Muscle of leg (tissue), 16 donors: ENCODE results near the gene ZMIZ2. TPM values are rescaled to one million over a fixed set of nuclear protein-coding genes. Genes with fewer than 3 reads are reported as not detected.
"Not testable (repeated sequence)": the region's sequence is repeated elsewhere in the genome, so short reads cannot be mapped to it uniquely, and the experiment has no call there.

Experiments used
- DNase-seq: peaks from one replicate; pipeline ENCODE4 v3.0.0; 2013
- H3K27ac ChIP-seq: one replicate; pipeline ENCODE4 v1.5.1; 2013; ENCODE audit warnings: mild to moderate bottlenecking, low read length, control low read depth
- H3K27me3 ChIP-seq: one replicate; pipeline ENCODE4 v1.6.1; 2013; ENCODE audit warnings: low read length; ENCODE audit not compliant: control insufficient read depth, insufficient read depth
- H3K36me3 ChIP-seq: one replicate; pipeline ENCODE4 v1.6.1; 2013; ENCODE audit warnings: low read length; ENCODE audit not compliant: control insufficient read depth, insufficient read depth
- H3K4me1 ChIP-seq: one replicate; pipeline ENCODE4 v1.6.1; 2013; ENCODE audit warnings: low read length; ENCODE audit not compliant: control insufficient read depth, insufficient read depth
- H3K4me3 ChIP-seq: one replicate; pipeline ENCODE4 v1.5.1; 2013; ENCODE audit warnings: low read length, control low read depth
- H3K9me3 ChIP-seq: replicated peaks from 2 replicates; pipeline ENCODE4 v1.6.1; 2013; ENCODE audit warnings: low read depth, low read length; ENCODE audit not compliant: control insufficient read depth
- WGBS: methylation state at CpG from one replicate; pipeline ENCODE4 v1.1.5; 2013; ENCODE audit warnings: missing lambda C conversion rate; ENCODE audit not compliant: insufficient coverage; 5-methylcytosine and 5-hydroxymethylcytosine counted together
- long read RNA-seq, 11 donors: transcript quantifications; one replicate each; lab custom pipeline, GENCODE V29; 2026
- polyA plus RNA-seq, 8 donors: library from polyadenylated mRNA; unstranded; fragments of 120-200 nt; gene quantifications; one replicate each; pipeline versions ENCODE4 v1.2.1 to v1.2.3, GENCODE V29; 2013; ENCODE audit warnings: inconsistent platforms in 1 of 8, low replicate concordance in 1 of 8; ENCODE audit not compliant: insufficient read length in 8 of 8, insufficient read depth in 1 of 8
- total RNA-seq: library from RNA; stranded (reverse); fragments of 120-200 nt; gene quantifications from one replicate; pipeline ENCODE4 v1.2.4, GENCODE V29; 2013

ZMIZ2 gene, protein sequence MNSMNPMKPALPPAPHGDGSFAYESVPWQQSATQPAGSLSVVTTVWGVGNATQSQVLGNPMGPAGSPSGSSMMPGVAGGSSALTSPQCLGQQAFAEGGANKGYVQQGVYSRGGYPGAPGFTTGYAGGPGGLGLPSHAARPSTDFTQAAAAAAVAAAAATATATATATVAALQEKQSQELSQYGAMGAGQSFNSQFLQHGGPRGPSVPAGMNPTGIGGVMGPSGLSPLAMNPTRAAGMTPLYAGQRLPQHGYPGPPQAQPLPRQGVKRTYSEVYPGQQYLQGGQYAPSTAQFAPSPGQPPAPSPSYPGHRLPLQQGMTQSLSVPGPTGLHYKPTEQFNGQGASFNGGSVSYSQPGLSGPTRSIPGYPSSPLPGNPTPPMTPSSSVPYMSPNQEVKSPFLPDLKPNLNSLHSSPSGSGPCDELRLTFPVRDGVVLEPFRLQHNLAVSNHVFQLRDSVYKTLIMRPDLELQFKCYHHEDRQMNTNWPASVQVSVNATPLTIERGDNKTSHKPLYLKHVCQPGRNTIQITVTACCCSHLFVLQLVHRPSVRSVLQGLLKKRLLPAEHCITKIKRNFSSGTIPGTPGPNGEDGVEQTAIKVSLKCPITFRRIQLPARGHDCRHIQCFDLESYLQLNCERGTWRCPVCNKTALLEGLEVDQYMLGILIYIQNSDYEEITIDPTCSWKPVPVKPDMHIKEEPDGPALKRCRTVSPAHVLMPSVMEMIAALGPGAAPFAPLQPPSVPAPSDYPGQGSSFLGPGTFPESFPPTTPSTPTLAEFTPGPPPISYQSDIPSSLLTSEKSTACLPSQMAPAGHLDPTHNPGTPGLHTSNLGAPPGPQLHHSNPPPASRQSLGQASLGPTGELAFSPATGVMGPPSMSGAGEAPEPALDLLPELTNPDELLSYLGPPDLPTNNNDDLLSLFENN
- 10.9 TPM for total RNA-seq
- polyA plus RNA-seq = 10 to 100 TPM; 21.4 to 48.9 (median 35.8) TPM
- long read RNA-seq, donor 1, partial matches to known transcripts = 5 of 6 reads
- long read RNA-seq, donor 1, other reads (novel, unspliced or antisense) = 0 of 6 reads
- long read RNA-seq, donor 2 = 0 reads
- long read RNA-seq, donor 3, partial matches to known transcripts = 0 of 2 reads
- long read RNA-seq, donor 3, other reads (novel, unspliced or antisense) = 0 of 2 reads
- long read RNA-seq, donor 4, partial matches to known transcripts = 16 of 17 reads
- long read RNA-seq, donor 4, other reads (novel, unspliced or antisense) = 0 of 17 reads
- long read RNA-seq, donor 5, partial matches to known transcripts = 23 of 25 reads
- long read RNA-seq, donor 5, other reads (novel, unspliced or antisense) = 0 of 25 reads
- long read RNA-seq, donor 6, partial matches to known transcripts = 12 of 13 reads
- long read RNA-seq, donor 6, other reads (novel, unspliced or antisense) = 0 of 13 reads
- long read RNA-seq, donor 7, partial matches to known transcripts = 8 of 10 reads
- long read RNA-seq, donor 7, other reads (novel, unspliced or antisense) = 0 of 10 reads
- long read RNA-seq, donor 8, partial matches to known transcripts = 13 of 15 reads
- long read RNA-seq, donor 8, other reads (novel, unspliced or antisense) = 0 of 15 reads
- long read RNA-seq, donor 9, partial matches to known transcripts = 15 of 18 reads
- long read RNA-seq, donor 9, other reads (novel, unspliced or antisense) = 0 of 18 reads
- long read RNA-seq, donor 10, partial matches to known transcripts = 6 of 8 reads
- long read RNA-seq, donor 10, other reads (novel, unspliced or antisense) = 0 of 8 reads
- long read RNA-seq, donor 11 = 0 reads

DNA sequence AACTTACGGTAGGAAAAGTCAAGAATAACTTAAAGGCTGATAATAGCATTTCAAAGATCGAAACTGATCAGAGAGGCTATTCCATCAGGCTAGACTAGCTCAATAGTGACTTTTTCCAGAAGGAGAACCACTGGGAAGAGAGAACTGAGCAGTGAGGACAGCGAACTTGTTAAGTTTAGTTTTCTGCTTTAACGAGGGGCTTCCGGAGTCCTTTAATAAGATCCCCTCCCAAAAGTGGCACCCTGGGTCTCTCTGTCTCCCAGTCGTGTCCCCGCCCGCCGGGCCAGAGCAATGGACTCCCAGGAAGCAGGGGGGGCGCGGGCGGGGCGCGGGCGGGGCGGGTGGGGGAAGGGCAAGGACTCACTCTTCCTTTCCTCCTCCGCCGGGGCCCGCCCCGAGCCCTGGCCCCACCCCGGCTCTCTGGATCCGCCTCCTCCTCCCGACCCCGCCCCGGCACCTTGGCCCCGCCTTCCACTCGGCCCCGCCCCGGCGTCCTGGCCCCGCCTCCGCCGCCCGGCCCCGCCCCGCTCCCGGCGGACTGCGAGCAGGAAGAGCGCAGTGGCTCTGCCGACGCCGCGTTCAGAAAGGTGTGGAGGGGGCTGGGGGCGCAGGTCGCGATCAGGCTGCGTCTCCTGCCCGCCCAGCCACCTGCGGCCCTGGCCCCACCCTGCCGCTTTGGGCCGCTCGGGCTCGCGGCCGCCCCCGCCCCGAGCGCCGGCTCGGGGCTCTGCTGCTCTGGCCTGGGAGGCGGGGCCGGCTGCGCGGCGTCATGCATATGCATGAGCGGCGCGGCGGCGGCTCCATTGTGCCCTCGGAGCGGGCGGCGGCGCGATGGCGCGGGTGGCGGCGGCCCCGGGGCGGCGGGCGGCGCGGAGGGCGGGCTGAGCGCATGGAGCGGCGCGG lies at the start of gene ZMIZ2:
Gene ZMIZ2 (plus strand): TSS at position 803 of the 903 bp plus-strand sequence. CDS start 7,403 bp downstream, outside the sequence.
- Histone ChIP-seq H3K27ac (peak within 1 kb of the TSS; percentile 89), H3K36me3 (peaks cover 17% of the 10 kb centered on the region), H3K9me3 (no peaks in the 10 kb centered on the region), H3K4me3 (peak within 1 kb of the TSS; percentile 85), H3K4me1 (peaks cover 23% of the 10 kb centered on the region), H3K27me3 (no peaks in the 10 kb centered on the region)
- DNase-seq = peak; percentile 95
- WGBS = under 1% methylated on average over 78 of the region's 92 CpGs

DNA sequence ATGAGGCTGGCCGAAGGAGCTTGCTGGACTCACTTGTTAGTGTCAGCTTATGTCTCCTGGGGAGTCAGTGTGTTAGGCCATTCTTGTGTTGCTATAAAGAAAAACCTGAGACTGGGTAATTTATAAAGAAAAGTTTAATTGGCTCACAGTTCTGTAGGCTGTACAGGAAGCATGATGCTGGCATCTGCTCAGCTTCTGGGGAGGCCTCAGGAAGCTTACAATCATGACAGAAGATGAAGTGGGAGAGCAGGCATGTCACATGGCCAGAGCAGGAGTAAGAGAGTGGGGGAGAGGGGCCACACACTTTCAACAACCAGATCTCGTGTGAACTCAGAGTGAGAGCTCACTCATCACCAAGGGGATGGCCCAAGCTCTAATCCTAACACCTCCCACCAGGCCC lies 49.0 kb upstream of the ZMIZ2 start:
- H3K4me1 ChIP-seq, H3K27me3 ChIP-seq, H3K27ac ChIP-seq, H3K4me3 ChIP-seq, H3K9me3 ChIP-seq, DNase-seq: not testable (repeated sequence)
- 93% methylated on average over 1 of the region's 2 CpGs for WGBS
- peaks cover 77% of the 10 kb centered on the region for H3K36me3 ChIP-seq

DNA sequence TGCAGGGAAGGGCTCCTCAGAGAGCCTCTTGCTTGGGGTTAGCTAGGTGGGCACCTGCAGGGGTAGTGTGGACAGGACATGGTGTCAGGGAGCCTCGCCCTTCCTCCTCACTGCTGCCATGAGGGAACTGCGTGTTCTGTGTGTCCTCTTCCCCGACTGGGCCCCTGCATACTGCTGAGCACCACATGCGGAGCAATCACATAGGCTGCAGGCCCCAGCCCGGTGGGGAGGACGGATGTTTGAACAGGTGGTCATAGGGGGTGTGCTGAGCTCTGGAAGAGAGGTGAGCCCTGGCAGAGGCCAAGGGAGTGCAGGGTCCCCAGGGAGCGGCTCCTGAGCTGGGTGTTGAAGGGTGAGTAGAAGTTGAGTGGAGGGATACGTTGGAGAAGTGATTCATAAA lies 48.3 kb upstream of the ZMIZ2 start:
- no peak for DNase-seq
- H3K9me3 ChIP-seq = no peaks in the 10 kb centered on the region
- no peaks in the 10 kb centered on the region for H3K4me1 ChIP-seq
- H3K27ac ChIP-seq = no peak overlapping the region
- peaks cover 72% of the 10 kb centered on the region for H3K36me3 ChIP-seq
- 88% methylated on average over 5 of the region's 8 CpGs for WGBS
- H3K27me3 ChIP-seq = no peaks in the 10 kb centered on the region
- no peak overlapping the region for H3K4me3 ChIP-seq

DNA sequence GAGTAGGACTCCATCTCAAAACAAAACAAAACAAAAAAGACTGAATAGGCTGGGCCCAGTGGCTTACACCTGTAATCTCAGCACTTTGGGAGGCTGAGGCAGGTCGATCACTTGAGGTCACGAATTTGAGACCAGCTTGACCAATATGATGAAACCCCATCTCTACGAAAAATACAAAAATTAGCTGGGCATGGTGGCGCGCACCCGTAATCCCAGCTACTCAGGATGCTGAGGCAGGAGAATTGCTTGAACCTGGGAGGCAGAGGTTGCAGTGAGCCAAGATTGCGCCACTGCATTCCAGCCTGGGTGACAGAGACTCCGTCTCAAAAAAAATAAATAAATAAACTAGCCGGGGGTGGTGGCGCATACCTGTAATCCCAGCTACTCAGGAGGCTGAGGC lies 45.3 kb upstream of the ZMIZ2 start:
- not testable (repeated sequence) for H3K4me3 ChIP-seq, H3K9me3 ChIP-seq, H3K27me3 ChIP-seq, H3K27ac ChIP-seq, DNase-seq, H3K4me1 ChIP-seq
- peaks cover 59% of the 10 kb centered on the region for H3K36me3 ChIP-seq
- 95% methylated on average over 7 of the region's 10 CpGs for WGBS

DNA sequence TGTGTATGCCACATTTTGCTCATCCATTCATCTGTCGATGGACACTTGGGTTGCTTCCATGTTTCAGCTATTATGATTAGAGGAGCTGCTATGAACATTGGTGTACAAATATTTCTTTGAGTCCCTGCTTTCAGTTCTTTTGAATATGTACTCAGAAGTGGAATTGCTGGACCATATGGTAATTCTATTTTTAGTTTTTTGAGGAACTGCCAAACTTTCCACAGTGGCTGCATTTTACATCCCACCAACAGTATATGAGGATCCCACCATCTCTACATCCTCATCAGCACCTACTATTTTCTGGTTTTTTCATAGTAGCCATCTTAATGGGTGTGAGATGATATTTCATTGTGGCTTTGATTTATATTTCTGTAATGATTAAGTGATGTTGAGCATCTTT lies 44.7 kb upstream of the ZMIZ2 start:
- peaks cover 59% of the 10 kb centered on the region for H3K36me3 ChIP-seq
- no peaks in the 10 kb centered on the region for H3K27me3 ChIP-seq
- peak; percentile 51 for DNase-seq
- no CpG with 5 or more reads among the region's 1 CpG for WGBS
- no peak overlapping the region for H3K4me3 ChIP-seq
- H3K9me3 ChIP-seq = no peaks in the 10 kb centered on the region
- no peak overlapping the region for H3K27ac ChIP-seq
- H3K4me1 ChIP-seq = no peaks in the 10 kb centered on the region

DNA sequence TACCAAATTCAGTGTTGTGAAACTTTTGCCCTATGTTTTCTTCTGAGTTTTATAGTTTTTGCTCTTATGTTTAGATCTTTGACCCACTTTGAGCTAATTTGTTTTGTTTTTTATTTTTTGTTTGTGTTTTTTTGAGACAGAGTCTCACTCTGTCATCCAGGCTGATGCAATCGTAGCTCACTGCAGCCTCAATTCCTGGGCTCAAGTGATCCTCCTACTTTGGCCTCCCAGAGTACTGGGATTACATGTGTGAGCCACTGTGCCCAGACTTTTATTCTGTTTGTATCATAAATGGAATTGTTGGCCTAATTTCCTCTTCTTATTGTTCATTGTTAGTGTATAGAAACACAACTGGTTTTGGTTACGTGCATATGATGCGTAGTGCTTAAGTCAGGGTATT lies 43.2 kb upstream of the ZMIZ2 start:
- Histone ChIP-seq H3K27me3 (no peaks in the 10 kb centered on the region), H3K27ac (no peak overlapping the region), H3K4me3 (no peak overlapping the region), H3K4me1 (no peaks in the 10 kb centered on the region), H3K36me3 (peaks cover 54% of the 10 kb centered on the region), H3K9me3 (no peaks in the 10 kb centered on the region)
- 100% methylated on average over 1 of the region's 3 CpGs for WGBS
- no peak for DNase-seq

DNA sequence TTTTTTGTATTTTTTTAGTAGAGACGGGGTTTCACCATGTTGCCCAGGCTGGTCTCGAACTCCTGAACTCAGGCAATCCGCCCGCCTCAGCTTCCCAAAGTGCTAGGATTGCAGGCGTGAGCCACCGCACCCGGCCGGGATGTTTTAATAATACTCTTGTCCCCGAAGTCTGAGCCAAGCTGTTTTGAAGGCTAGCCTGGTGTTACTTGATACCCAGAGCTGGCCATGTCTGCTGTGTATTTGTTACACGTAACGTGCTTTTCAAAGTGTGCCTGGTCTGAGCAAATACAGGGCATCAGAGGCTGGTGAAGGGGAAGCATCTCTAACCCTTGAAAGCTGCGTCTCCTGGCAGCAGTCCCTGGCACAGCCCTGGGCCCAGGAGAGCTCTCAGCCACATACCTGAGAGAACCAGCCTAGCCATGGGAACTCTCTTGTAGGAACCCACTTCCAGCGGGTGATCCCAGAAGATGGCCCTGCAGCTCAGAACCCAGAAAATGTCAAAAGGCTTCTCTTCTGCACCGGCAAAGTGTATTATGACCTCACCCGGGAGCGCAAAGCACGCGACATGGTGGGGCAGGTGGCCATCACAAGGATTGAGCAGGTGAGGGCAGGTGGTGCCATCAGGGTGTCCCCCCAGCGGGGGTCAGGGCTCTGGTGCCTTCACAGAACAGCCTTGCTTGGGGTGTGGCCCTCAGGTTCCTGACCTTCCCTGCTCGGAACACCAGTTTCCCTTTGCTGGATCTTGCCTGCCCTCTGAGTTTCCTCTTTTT lies 41.7 kb upstream of the ZMIZ2 start:
- no peak overlapping the region for H3K4me3 ChIP-seq
- no peaks in the 10 kb centered on the region for H3K4me1 ChIP-seq
- no peak for DNase-seq
- peaks cover 40% of the 10 kb centered on the region for H3K36me3 ChIP-seq
- WGBS = 93% methylated on average over 16 of the region's 20 CpGs
- no peak overlapping the region for H3K27ac ChIP-seq
- no peaks in the 10 kb centered on the region for H3K9me3 ChIP-seq
- no peaks in the 10 kb centered on the region for H3K27me3 ChIP-seq

DNA sequence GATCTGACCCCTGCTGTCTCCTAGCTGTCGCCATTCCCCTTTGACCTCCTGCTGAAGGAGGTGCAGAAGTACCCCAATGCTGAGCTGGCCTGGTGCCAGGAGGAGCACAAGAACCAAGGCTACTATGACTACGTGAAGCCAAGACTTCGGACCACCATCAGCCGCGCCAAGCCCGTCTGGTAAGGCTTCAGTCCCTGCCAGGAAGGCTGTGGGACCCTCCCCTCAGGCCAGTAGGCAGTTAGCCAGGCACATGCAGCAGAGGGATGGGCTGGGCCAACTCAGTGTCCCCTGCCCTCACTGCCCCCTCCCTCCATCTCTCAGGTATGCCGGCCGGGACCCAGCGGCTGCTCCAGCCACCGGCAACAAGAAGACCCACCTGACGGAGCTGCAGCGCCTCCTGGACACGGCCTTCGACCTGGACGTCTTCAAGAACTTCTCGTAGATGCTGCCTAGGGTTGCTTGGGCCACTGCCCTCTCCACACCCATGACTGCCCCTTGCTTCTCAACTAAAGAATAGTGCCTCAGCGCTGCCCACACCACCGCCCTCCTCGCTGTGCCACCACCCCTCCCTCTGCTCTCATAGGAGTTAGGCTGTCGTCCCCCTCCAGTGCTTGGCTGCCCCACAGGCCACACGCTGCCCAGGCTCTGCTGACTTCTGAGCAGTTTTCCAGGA lies 41.0 kb upstream of the ZMIZ2 start:
- H3K27me3 ChIP-seq = no peaks in the 10 kb centered on the region
- no peak for DNase-seq
- WGBS = 87% methylated on average over 16 of the region's 21 CpGs
- no peaks in the 10 kb centered on the region for H3K4me1 ChIP-seq
- H3K9me3 ChIP-seq = no peaks in the 10 kb centered on the region
- H3K36me3 ChIP-seq = peaks cover 36% of the 10 kb centered on the region
- no peak overlapping the region for H3K27ac ChIP-seq
- H3K4me3 ChIP-seq = no peak overlapping the region
